ENCODE results near the gene LRP1B.
"Not testable (repeated sequence)": the region's sequence is repeated elsewhere in the genome, so short reads cannot be mapped to it uniquely, and the experiment has no call there.

LRP1B gene

GRCh38 chr2:141878016-141878415, 252.8 kb downstream of the LRP1B start:
- no peak for DNase-seq (ENCODE audit: low spot score)

DNA sequence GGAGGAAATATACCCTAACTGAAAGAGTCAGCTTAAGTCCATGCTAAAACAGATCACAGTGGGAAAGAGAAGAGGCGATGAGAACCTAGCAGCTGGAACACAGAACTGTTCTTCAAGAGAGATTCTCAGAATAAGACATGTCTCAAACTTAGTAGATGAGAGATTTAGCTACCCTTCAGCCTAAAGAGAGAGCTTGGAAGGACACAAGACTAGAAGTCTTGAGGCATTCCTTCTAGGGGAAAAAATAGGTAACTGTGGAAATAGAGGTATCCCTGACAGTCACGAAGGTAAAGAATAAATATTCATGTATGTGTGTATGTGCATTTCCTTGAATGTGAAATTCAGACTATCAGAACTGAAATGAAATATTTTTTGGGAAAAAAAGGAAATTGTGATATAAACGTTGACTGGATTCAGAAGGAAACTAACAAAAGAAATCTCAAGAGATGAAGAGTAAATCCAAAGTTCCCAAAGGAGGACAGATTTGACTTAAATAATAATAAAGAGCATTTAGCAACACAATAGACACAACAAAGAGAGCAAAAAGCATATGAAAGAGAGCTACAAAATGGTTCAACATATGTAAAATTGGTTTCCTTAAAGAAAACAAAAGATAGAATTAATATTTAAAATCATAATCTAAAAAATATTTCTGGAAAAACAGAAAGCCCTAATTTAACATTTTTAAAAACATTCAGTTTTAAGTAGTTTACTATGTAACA, 258.7 kb downstream of the LRP1B start:
- DNase-seq (ENCODE audit: low spot score) = no peak

- no peak for DNase-seq (ENCODE audit: low spot score)
Measured at GRCh38 chr2:141869572-141869971, 261.2 kb downstream of the LRP1B start.

DNA sequence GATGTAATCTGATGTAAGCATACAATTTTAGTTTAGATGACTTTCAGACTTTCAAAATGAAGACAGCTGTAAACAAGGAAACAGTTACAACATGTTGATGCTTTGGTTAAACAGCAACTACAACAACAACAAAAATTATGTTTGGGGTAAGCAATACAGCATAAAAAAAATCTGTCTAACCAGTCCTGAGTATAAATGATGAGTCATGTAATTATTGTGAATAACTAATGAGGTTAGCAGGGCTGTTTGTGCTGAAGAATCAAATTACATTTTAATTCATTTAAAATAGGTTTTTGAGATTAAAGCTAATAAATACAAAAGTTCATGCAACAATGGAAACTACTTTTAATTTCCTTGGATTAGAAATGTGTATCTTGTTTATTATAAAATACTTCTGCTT, 266.9 kb downstream of the LRP1B start:
- DNase-seq (ENCODE audit: low spot score) = no peak

GRCh38 chr2:141856215-141856919, 274.4 kb downstream of the LRP1B start:
- no peak for DNase-seq (ENCODE audit: low spot score)

- no peak for DNase-seq (ENCODE audit: low spot score)
Measured at GRCh38 chr2:141848191-141848590, 282.6 kb downstream of the LRP1B start.

DNA sequence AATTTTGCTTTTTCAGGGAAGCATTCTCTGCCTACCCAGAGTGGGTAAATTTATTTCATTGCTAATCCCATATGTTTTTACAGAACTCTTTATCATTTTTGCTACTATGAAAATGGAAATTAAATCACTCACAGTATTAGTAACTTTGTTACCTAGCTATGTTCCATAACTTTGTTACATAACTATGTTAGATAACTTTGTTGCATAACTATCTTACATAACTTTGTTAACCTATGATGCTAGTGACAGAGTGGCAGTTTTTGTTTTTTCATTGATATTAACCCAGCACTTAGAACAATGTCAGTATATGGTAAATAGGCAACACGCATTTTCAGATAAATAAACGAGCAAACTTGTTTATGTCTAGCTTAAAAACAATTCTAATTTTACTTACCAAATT, 286.6 kb downstream of the LRP1B start:
- no peak for DNase-seq (ENCODE audit: low spot score)

DNA sequence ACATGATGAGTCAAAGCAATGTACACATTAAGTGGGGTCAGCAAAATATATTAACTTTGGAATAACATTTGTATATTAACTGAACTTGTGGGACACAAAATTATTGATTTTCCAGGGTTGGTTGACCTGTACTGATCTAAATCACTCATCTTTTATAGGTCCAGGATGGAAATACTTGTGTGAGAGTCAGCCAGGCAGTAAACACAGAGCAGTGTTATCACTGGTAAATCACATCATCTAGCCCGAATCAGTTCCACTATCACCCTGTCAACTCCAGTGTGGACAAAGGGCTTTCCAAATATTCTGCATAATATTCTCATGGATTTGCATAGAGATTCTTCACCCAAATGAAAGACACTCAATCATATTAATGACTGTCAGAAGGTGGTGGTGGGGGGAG, 295.7 kb downstream of the LRP1B start:
- no peak for DNase-seq (ENCODE audit: low spot score)

- DNase-seq (ENCODE audit: low spot score) = no peak
Measured at GRCh38 chr2:141828761-141829160, 302.1 kb downstream of the LRP1B start.

DNA sequence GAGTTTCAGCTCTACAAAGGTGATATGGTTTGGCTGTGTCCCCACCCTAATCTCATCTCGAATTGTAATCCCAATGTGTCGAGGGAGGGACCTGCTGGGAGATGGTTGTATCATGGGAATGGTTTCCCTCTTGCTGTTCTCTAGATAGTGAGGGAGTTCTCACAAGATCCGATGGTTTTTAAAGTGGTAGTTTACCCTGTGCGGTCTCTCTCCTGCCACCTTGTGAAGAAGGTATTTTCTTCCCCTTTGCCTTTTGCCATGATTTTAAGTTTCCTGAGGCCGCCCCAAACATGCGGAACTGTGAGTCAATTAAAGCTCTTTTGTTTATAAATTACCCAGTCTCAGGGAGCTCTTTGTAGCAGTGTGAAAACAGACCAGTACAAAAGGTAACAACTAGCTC, 306.0 kb downstream of the LRP1B start:
- DNase-seq (ENCODE audit: low spot score) = no peak

DNA sequence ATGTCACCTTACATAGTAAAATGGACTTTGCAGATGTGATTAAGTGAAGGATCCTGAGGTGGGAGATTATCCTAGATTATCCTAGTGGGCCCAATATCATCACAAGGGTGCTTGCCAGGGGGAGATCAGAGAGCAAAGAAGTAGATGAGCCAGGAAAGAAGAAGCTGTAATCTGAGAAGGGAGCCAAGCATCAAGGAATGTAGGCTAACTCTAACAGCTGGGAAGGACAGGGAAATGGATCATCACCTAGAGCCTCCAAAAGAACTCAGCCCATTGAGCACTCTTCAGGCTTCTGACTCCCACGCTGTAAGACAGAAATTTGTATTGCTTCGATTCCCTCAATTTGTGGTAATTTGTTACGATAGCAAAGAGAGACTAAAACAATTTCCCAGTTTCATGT, 309.9 kb downstream of the LRP1B start:
- no peak for DNase-seq (ENCODE audit: low spot score)

GRCh38 chr2:141815320-141815719, 315.5 kb downstream of the LRP1B start:
- not testable (repeated sequence) for DNase-seq (ENCODE audit: low spot score)

DNA sequence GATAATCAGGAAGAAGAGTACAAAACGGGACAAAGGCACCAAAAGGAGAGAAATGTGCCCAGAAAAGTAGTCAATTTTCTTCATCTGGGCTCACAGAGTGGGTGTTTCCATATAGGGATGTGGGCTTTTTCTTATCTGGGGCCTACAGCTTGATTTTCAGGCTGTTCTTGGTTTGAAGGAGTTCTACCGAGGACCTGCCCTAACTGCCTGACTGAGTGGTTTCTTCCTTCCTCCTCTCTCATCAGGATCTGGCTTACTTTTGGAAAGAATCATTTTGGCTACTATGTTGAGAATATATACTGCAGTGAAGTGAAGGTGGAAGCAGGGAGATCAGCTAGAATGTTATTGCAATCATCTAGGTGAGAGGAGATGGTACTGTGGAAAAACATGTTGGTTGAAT, 316.7 kb downstream of the LRP1B start:
- DNase-seq (ENCODE audit: low spot score) = no peak

GRCh38 chr2:141810148-141810547, 320.7 kb downstream of the LRP1B start:
- no peak for DNase-seq (ENCODE audit: low spot score)

- DNase-seq (ENCODE audit: low spot score) = no peak
Measured at GRCh38 chr2:141806090-141806489, 324.7 kb downstream of the LRP1B start.

GRCh38 chr2:141805302-141805701, 325.5 kb downstream of the LRP1B start:
- no peak for DNase-seq (ENCODE audit: low spot score)

GRCh38 chr2:141796449-141796848, 334.4 kb downstream of the LRP1B start:
- DNase-seq (ENCODE audit: low spot score) = no peak

DNA sequence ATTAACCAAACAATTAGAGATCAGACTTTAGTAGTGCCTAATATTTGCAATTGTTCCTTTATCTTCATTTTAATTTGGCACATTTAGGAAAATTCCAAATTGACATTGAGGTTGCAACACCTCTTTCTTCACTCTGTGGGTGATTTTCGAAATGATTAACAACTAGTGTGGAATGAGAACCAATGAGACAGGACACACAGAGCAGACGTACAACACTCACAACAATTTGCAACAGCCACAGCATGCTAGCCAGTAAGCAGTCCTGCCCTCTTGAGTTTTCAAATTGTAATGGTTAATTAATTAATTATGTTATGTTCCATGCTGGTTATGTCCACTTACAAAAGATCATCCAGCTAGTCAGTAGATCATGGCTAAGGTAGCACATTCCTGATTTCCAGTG, 339.3 kb downstream of the LRP1B start:
- DNase-seq (ENCODE audit: low spot score) = no peak

DNA sequence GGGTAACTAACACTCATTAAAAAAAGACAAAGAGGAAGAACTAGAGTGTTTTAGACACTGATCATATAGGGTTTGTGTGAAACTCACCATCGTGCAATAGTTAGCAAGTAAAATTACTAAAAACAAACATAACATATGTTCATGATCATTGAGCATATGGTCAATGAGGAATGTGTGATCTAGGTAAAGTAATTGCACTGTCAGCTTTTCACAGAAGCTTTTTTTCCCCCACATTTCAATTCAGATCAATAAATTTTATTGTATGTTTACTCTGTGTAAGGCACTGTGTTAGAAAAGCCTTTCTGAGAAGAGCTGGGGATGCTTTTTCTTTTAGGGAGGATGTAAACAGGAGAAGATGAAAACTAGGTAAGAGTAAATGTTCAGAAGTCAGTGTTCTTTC, 348.2 kb downstream of the LRP1B start:
- no peak for DNase-seq (ENCODE audit: low spot score)

DNA sequence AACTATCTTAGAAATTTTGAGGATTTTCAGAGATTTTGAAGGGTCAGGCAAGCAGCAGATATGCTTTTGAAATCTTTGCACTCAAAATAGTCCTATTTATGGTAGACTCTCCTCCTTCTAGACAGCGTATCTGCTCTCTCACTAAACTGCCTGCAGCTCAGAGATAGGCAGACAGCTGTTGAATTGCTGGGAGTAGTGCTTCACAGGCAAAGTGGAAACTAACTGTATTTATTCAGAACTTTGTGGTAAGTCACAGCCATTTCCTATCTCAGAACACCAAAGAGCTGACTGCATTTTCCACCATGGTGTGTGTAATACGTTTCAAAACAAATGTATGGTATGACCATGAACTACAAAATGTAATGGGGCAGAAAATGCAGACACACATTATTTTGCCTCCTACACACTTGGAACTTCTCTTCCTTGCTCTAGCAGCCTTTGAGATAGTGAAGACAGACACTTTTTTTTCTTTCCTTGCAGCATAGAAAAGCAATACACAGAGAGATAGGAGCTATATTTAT, 352.4 kb downstream of the LRP1B start:
- DNase-seq (ENCODE audit: low spot score) = no peak

DNA sequence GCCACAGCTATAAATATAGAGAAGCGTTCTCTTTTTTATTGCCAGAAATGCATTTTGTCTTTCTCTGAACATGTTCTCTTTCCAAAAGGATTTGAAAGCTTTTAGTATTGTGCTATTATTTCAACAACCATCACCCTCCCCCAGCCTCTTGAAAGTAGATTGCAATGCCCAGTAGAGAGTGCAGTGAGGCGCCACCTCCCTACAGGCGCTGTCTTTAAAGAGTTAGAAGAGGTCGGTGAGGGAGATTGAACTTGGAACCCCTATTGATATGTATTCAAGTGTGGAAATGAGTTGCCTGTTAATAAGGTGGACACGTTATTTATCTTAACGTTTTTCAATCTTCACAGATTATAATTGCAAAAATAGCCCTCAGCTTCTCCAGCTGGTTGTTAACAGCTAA, 360.3 kb downstream of the LRP1B start:
- no peak for DNase-seq (ENCODE audit: low spot score)

GRCh38 chr2:141767691-141768090, 363.1 kb downstream of the LRP1B start:
- no peak for DNase-seq (ENCODE audit: low spot score)

- DNase-seq (ENCODE audit: low spot score) = no peak
Measured at GRCh38 chr2:141767051-141767450, 363.8 kb downstream of the LRP1B start.

- no peak for DNase-seq (ENCODE audit: low spot score)
Measured at GRCh38 chr2:141766225-141766624, 364.6 kb downstream of the LRP1B start.
